GM19328 (cell line): ENCODE data around the gene CCNO.
A peak's percentile ranks its signal among the peaks of the same experiment; 100 is the strongest.

Experiments
- ATAC-seq: cut with Tn5 transposase; IDR thresholded peaks from one replicate; pipeline ENCODE4 v1.9.1; 2021; ENCODE audit warnings: mild to moderate bottlenecking, moderate library complexity; ENCODE audit not compliant: unreplicated experiment

Gene CCNO

DNA sequence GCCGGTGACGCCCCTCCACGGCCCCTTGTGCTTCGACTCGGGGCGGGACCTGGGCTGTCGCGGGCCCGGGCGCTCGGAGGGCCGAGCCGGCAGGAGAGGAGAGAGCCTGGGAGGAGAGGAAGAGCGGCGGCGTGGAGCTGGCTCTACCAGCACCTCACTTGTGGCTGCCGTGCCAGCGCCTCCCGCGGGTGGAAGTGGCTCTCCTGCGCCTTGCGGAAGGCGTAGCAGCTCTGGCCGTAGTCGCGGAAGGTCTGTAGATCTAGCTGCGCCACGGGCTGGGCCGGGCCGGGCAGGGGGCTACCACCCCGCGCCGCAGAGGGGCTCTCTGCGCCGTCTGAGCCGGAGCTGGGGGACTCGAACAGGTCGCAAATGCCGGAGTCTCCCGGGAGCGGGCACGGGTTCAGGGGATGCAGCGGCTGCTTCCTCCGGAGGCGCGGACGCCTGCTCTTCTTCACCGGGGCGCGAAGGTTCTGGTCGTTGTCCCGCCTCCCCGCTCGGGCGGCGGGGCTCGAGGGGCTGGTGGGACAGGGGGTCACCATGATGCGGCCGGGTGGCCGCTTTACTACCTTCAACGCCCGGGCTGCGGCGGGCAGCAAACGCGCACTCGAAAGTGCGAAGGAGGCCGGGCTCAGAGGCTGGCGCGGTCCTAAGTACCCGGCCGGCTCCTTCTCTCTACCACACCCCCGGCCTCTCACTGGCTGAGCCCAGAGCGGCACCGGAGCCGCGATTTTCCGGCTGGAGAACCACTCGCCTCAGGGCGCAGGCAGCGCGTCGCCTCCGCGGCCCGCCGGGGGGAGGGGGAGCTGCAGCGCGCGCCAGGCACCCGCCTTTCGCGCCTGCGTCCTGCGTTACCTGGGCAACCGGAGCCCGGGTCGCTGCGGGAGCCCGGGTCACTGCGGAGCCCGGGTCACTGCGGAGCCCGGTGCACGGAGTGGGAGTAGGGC, at the start of gene CCNO:
Gene CCNO, minus strand, starts transcription at position 624 of the 944 bp plus-strand sequence. Its CDS starts 85 bp downstream, at position 539.
- ATAC-seq, result peak; percentile 50

DNA sequence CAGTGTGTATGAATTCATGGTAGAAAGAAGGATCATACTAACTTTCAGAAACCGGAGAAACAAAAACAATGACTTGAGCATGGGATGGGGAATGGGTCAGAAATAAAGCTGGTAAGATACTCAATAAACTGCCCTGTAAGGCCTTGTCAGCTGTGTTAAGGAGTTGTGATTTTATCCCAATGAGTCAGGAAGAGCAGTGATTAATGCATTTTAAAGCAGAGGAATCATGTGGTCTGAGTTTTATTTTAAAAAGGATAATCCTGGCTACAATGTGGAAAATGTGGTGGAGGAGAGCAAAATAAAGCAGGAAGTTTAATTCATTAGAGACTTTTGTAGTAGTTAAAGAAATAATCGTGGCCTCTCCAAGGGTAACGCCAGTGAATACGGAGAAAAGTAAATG, 45.4 kb upstream of the CCNO start:
- no peak for ATAC-seq

GRCh38 chr5:55276771-55277170, 43.4 kb upstream of the CCNO start:
- ATAC-seq, result no peak

GRCh38 chr5:55258339-55258738, 24.9 kb upstream of the CCNO start:
- no peak for ATAC-seq

DNA sequence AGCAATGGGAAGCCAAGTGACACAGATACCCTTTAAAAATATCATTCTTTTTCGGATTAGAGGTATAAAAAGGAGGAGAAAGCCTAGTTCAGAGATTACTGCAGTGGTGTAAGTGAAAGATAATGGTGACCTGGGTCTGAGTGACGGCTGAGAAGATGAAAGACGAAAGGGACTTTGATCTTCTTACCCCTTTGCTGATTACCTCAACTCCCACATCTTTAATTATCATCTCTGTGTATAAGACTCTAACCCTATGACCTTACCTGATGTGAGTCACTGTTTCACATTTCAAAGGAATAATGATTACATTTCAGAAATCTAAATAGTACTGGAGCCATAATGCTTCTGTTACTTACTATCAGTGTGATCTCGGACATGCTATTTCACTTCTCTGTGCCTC, 21.4 kb upstream of the CCNO start:
- no peak for ATAC-seq

- no peak for ATAC-seq
Observed at GRCh38 chr5:55250064-55250463, 16.7 kb upstream of the CCNO start.

- no peak for ATAC-seq
Observed at GRCh38 chr5:55241746-55242145, 8.3 kb upstream of the CCNO start.

DNA sequence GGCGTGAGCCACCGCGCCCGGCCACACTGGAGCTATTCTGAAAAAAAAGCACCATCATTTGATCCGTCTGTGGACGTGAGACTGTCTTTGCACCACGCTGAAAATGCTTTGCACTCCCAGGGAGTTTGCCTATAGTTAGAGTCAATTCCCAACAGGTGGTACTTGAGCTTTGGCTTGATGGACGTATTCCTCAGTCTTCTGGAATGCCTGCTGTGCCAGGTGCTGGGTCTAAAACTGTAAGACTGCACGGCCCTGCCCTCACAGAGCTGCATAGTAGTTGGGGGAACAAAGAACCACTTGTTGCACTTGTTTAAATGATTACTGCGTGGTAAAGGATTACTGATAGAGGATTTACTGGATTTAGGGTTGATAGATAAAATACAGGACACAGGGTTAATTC, 3.4 kb upstream of the CCNO start:
- ATAC-seq, result no peak

GRCh38 chr5:55234121-55234700, 803 bp upstream of the CCNO start:
- no peak for ATAC-seq

GRCh38 chr5:55232271-55232984, 980 bp downstream of the CCNO start:
- no peak for ATAC-seq

DNA sequence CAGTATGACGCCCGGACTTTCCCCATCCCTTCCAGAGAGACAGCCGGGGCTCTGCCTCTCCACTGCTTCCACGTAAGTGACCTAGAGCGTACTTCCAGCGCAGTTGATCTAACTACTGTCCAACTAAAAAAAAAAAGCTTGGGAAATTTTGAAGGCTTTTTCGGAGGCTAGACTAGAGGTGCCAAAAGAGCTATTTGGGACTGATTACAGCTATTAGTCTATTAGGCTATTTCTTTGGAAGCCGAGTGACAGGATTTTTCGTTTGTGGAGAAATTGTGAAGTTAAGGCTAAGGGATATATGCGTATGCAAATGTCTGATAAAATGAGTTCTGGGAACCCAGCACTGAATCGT, 1.5 kb downstream of the CCNO start:
- ATAC-seq, result no peak

DNA sequence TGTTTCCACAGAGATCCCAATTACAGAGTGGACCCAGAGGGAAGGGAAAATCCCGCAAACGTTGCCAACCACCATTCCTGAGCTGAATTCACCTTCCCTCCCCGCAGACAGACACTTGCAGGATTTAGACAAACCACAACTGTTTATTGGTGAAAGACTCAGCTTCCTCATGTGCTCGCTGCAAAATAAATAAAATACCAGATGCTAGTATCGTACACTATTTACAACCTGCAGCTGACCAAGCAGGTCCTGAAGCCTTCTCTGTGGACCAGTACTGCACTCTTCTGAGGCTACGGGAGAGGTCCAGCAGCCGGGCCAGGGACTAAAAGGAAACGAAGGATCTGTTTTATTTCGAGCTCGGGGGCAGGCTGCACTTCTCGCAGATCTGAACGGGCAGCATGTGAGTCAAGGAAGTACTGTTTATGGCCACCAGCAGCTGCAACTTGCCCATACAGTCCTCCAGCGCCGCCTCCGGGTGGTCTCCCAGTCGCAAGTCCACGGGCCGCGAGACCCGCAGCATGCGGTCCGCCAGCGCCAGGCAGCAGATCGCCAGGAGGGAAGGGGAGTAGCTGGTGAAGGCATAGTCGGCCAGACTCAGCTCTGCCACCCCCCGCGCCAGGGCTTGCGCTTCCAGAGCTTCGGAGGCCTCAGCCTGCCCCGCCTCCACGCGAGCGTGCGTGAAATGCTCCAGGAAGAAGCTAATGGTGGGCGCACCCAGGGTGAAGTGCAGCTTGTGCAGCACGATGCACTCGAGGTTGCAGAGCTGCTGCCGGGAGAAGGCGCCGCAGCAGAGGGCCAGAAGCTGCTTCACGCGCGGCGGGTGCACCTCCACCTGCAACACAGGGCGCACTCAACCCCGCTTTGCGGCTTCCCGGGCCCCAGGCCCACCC, 2.1 kb downstream of the CCNO start:
- ATAC-seq, result no peak

DNA sequence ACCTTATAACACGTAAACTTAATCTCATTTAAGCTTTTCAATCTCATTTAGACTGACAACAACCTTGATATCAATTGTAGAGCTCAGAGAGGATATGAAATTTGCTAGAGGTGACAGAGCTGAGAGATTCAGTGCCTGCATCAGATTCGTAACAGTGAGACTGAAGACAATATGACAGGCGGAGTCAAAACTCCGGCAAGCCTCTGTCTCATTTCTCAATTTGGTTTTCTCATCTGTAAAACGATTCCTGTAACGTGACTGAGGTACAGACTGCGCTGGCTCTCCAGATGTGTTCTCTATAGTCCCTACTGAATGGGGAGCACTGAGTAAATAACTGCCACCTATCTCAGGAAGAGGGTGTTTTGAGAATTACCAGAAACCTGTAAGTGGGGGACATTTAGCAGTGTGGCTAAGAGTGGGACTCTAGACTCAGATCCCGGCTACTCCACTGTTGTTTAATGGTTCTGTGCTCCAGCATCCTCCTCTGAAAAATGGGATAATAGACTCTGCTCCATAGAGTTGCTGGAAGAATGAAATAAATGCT, 3.2 kb downstream of the CCNO start:
- no peak for ATAC-seq

GRCh38 chr5:55227664-55228430, 5.6 kb downstream of the CCNO start:
- no peak for ATAC-seq

- peak; percentile 13 for ATAC-seq
Observed at GRCh38 chr5:55226934-55227663, 6.3 kb downstream of the CCNO start, which contains the start of gene MCIDAS. TSS of gene MCIDAS (minus strand) at chr5:55227315. CDS start at chr5:55227138, 177 bp downstream.

DNA sequence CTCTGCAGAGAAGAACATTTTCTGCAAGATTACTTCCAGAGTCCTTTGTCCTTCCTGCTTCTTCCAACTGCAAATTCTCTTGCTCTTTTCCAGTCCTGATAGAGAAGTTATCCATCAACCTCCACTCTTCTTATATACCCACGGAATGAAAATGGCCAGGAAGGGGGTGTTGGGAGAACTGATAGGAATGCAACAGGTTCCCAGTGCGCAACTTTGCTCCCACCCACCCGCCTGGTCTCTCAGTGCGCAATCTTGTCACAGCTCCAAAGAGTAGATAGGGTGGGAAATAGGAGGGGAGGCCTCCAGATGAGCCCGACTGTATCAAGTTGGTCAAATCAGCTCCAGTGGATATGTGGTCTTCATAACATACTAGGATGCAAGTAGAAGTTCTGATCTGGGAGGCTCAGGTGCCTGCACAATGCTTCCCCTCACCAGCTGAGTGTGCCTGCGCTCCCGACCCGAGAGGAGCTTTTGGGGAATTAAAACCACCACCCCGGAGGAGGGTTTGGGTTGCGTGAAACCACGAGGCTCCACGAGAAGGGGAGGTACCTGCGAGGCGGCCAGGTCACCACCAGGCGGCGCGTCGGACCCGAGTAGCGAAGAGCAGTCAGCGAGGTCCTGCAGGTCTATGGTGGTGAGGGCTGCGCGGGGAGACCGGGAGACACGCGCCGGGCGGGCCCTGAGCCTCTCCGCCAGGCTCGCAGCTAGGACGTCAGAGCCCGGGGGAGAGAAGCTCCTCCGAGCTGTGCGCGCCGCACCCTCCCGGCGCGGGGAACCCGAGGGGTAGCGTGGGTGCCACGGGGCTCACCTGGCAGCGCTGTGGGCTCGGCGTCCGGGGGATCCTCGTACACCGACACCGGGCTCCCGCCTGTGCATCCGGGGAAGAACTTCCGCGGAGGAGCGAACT, 7.1 kb downstream of the CCNO start:
- ATAC-seq, result peak; percentile 47

- no peak for ATAC-seq
Observed at GRCh38 chr5:55225346-55225745, 8.1 kb downstream of the CCNO start.

DNA sequence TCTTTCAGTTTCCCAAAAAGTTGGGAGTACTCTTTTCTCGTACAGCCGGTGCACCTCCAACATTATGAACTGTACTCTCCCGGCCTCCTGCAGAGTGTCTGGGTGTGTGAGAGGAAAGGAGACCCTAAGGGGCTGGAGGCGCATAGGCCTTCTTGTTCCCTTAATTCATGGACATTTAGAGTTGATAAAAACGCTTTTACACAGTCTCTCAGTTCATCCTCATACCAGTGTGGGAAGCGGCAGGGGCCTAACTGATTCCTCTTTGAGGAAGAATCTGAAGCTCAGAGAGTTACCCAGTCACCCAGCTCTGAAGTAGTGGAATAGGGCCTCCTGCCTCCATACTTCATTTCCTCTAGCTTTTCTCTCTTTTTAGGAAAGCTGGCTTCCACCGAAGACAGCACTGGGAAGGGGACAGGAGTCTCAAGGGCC, 9.6 kb downstream of the CCNO start:
- no peak for ATAC-seq
